Body of pancreas (tissue), 4 donors: ENCODE results near the gene A2M. TPM values are rescaled to one million over a fixed set of nuclear protein-coding genes. Genes with fewer than 3 reads are reported as not detected.

Experiments
- ATAC-seq: fragments of 150-250 bp; one replicate; pipeline ENCODE4 v1.9.1; 2016
- DNase-seq, 4 donors: peaks; one replicate each; pipeline ENCODE4 v3.0.0-alpha.2; 2019
- H3K27ac ChIP-seq, 4 donors: fragments of 200-600 bp; sonication (generic); 1 replicate in 3 of 4; 2 replicates in 1 of 4; pipeline versions ENCODE4 v1.5.1 to v1.6.1; 2016 to 2019; ENCODE audit warnings: mild to moderate bottlenecking in 1 of 4, mixed read lengths in 1 of 4, moderate library complexity in 1 of 4
- H3K27me3 ChIP-seq, 2 donors: fragments of 200-600 bp; sonication (generic); one replicate each; pipeline ENCODE4 v1.6.0; 2016; ENCODE audit warnings: mild to moderate bottlenecking in 1 of 2
- H3K36me3 ChIP-seq, 2 donors: fragments of 200-600 bp; sonication (generic); replicated peaks in 1 of 2; 2 replicates each; pipeline ENCODE4 v1.5.1; 2016; ENCODE audit warnings: low read depth in 2 of 2; ENCODE audit not compliant: insufficient read depth in 1 of 2
- H3K4me1 ChIP-seq: fragments of 200-600 bp; sonication (generic); one replicate; pipeline ENCODE4 v1.6.0; 2016
- H3K4me3 ChIP-seq, 2 donors: fragments of 200-600 bp; sonication (generic); 1 replicate in 1 of 2; 2 replicates in 1 of 2; pipeline ENCODE4 v1.5.1; 2016 to 2019
- H3K9me3 ChIP-seq, 3 donors: fragments of 200-600 bp; sonication (generic); 1 replicate in 2 of 3; 2 replicates in 1 of 3; pipeline ENCODE4 v1.5.1; 2016
- POLR2A ChIP-seq, 3 donors: fragments of 450-650 bp; IDR thresholded peaks; one replicate each; pipeline ENCODE4 v1.6.1; 2016; ENCODE audit warnings: antibody characterized with exemption in 3 of 3, mild to moderate bottlenecking in 2 of 3
- WGBS, 2 donors: methylation state at CpG; one replicate each; pipeline ENCODE4 v1.1.5; 2017; 5-methylcytosine and 5-hydroxymethylcytosine counted together
- intact Hi-C: fragments of 100-400 bp; cut with DNase I; formaldehyde crosslinking; loops from one replicate; pipeline ENCODE4 v1.15.1; 2023
- total RNA-seq, 2 donors: library from RNA; depleted of rRNA; stranded (reverse); fragments of >200 nt; gene quantifications; one replicate each; pipeline ENCODE4 v1.1.0, GENCODE V29; 2016
- TF ChIP-seq, protein P1 (sequence below), 7 experiments: fragments of 450-650 bp in 4 of 7; fragments of 200-600 bp in 3 of 7; sonication (generic) in 3 of 7; IDR thresholded peaks; one replicate each; pipeline ENCODE4 v1.5.1; 2016 to 2019; ENCODE audit warnings: antibody characterized with exemption in 7 of 7

A2M gene
- total RNA-seq, 2 donors from 2014 or later: 97.3 to 102 TPM

DNA sequence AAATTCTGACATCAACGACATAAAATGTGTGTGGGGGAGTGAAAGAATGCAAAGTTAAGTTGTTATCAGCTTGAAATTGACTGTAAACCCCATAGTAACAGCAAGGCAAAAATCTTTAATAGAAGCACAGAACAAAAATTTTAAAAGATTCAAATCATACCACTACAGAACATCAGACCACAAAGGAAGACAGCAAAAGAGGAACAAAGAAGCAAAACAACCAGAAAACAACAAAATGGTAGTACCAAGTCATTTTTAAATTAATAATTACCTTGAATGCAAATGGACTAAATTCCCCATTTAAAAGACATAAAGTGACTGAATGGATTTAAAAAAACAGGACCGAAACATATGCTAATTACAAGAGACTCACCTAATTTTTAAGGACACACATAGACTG lies 31.3 kb downstream of the A2M start:
- Histone ChIP-seq H3K4me1 (no peaks in the 10 kb centered on the region), H3K9me3 (peaks cover 0 to 10% (median 0%) of the 10 kb centered on the region in 3 donors), H3K27me3 (no peaks in the 10 kb centered on the region), H3K4me3 (peak overlapping the region in 1 of 2 donors; percentile 4), H3K27ac (no peak overlapping the region), H3K36me3 (no peaks in the 10 kb centered on the region)
- intact Hi-C loops: no loop called here
- 65 to 74% methylated on average over 2 of the region's 2 CpGs for WGBS, 2 donors
- TF ChIP-seq, protein P1, sequence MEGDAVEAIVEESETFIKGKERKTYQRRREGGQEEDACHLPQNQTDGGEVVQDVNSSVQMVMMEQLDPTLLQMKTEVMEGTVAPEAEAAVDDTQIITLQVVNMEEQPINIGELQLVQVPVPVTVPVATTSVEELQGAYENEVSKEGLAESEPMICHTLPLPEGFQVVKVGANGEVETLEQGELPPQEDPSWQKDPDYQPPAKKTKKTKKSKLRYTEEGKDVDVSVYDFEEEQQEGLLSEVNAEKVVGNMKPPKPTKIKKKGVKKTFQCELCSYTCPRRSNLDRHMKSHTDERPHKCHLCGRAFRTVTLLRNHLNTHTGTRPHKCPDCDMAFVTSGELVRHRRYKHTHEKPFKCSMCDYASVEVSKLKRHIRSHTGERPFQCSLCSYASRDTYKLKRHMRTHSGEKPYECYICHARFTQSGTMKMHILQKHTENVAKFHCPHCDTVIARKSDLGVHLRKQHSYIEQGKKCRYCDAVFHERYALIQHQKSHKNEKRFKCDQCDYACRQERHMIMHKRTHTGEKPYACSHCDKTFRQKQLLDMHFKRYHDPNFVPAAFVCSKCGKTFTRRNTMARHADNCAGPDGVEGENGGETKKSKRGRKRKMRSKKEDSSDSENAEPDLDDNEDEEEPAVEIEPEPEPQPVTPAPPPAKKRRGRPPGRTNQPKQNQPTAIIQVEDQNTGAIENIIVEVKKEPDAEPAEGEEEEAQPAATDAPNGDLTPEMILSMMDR (IDR thresholded peaks at IDR 0.05): no peak
- TF ChIP-seq POLR2A (IDR thresholded peaks at IDR 0.05): no peak
- DNase-seq (no peak), ATAC-seq (no peak)

DNA sequence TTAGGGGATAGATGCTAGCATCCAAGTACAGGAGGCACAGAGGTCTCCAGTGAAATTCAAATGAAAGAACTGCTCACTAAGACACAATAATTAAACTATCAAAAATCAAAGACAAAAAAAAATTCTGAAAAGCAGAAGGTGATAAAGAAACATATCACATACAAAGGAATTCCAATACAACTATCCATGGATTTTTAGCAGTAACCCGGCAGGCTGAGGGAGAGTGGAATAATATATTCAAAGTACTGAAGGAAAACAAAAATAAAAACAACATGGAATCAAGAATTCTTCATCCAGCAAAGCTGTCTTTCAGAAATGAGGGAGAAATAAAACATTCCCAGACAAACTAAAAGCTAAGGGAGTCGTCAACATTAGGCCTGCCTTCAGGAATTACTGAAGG lies 31.9 kb downstream of the A2M start:
- 95 to 98% methylated on average over 2 of the region's 2 CpGs for WGBS, 2 donors
- H3K36me3 ChIP-seq: no peaks in the 10 kb centered on the region
- ATAC-seq: no peak

DNA sequence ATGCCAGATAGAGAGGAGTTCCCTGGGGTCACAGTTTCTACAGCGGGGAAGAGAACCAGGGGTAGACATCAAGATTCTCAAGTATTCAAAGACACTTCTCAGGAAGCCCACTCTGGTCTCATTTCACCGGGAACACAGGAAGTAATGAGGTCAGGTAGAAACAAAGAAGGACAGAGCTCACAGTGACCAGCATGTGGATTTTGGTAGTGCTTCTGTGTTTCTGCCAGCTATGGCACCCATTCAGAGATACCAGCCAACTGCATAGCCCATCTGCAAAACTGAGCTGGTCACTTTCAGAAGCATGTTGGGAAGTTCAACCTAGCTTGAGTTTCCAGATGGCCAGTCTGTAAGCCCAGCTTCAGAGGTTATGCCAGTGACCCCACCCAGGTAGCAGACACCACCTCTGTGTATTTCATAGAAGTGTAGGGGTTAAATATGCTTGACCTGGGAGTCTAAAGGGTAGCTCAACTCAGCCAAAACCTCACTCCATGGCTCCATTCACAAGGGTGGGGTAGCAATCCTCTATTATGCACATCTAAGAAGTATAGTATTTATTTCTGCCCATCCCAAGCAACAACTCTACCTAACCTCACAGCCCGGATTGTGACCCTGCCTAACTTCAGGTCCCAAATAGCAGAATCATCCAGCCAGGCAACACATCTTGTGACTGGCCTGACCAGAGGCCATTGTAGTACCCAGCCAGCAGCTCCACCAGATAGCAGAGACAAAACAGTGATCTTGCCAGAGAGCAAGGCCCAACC lies 33.9 kb downstream of the A2M start:
- no peak overlapping the region for H3K27ac ChIP-seq
- intact Hi-C loops: no loop called here
- H3K36me3 ChIP-seq: no peaks in the 10 kb centered on the region
- DNase-seq: no peak
- H3K27me3 ChIP-seq: no peaks in the 10 kb centered on the region
- H3K4me3 ChIP-seq: no peak overlapping the region
- TF ChIP-seq, protein P1 (IDR thresholded peaks at IDR 0.05): no peak
- TF ChIP-seq POLR2A (IDR thresholded peaks at IDR 0.05): no peak
- H3K9me3 ChIP-seq: peaks cover 0 to 10% (median 0%) of the 10 kb centered on the region in 3 donors
- WGBS, 2 donors: 89 to 91% methylated on average over 3 of the region's 3 CpGs
- no peaks in the 10 kb centered on the region for H3K4me1 ChIP-seq
- ATAC-seq: no peak

More for the DNA sequence above, 31.9 kb downstream of the A2M start:
- Histone ChIP-seq H3K4me1 (no peaks in the 10 kb centered on the region), H3K4me3 (peak overlapping the region in 1 of 2 donors; percentile 4), H3K9me3 (peaks cover 0 to 10% (median 0%) of the 10 kb centered on the region in 3 donors), H3K27ac (no peak overlapping the region), H3K27me3 (no peaks in the 10 kb centered on the region)
- DNase-seq: no peak
- TF ChIP-seq POLR2A (IDR thresholded peaks at IDR 0.05): no peak
- TF ChIP-seq, protein P1 (IDR thresholded peaks at IDR 0.05): no peak
- intact Hi-C loops: no loop called here

DNA sequence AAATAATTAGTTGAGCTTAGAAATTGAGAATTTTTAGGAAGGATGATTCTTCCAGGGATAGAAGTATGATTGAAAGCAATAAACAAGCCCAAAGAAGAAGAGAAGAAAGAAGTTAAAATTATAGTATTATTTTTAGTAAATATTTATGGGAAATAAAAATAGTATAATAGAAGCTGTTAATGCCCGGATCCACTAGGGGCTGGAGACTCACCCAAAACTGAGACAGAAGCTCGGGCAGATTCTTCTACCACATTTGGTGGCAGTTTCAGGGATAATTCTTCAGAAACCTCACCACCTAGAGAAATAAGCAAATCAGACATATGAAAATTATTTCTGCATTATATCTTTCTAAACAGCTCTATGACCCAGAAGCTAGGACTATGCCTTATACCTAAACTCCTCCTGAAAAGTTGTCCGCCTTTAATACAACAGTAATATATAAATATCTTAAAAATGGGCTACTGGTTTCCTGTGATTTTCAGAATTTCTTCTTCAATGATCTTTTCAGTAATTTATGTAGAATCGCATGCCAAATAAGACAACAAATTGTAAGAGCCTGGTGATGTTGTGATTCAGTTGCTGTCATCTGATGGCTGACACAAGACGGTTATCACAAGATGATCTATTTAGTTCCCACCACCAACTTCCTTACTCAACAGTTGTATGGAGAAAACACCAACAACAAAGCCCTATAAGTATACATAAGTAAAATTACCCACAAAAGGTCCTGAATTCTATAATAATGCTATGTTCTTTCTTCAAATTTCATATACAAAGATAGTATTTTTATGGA lies 35.6 kb downstream of the A2M start:
- intact Hi-C loops: no loop called here
- DNase-seq (no peak), ATAC-seq (no peak)
- Histone ChIP-seq H3K36me3 (no peaks in the 10 kb centered on the region), H3K27ac (no peak overlapping the region), H3K27me3 (no peaks in the 10 kb centered on the region), H3K4me3 (no peak overlapping the region), H3K9me3 (peaks cover 0 to 10% (median 0%) of the 10 kb centered on the region in 3 donors), H3K4me1 (no peaks in the 10 kb centered on the region)
- TF ChIP-seq POLR2A (IDR thresholded peaks at IDR 0.05): no peak
- TF ChIP-seq, protein P1 (IDR thresholded peaks at IDR 0.05): no peak
- 93 to 94% methylated on average over 5 of the region's 5 CpGs for WGBS, 2 donors
